Activated B cell treated with CpG ODN at 0.5 μM for 24 hours (primary cell): ENCODE data around the gene HOXB6. TPM values are rescaled to one million over a fixed set of nuclear protein-coding genes. Genes with fewer than 3 reads are reported as not detected.

Experiments used
- ATAC-seq: fragments of 200-7000 bp; cut with Tn5 transposase; one replicate; pipeline ENCODE4 v1.10.0; 2021; ENCODE audit warnings: low read depth, mild to moderate bottlenecking, moderate library complexity
- CTCF ChIA-PET: fragments of 350-600 bp; sonication (Branson Sonifier 250); formaldehyde crosslinking; loops from one replicate; lab custom pipeline; 2021; ENCODE audit warnings: antibody characterized with exemption; lab: Charles Lee
- POLR2A ChIA-PET: fragments of 350-600 bp; sonication (Branson Sonifier 250); formaldehyde crosslinking; loops from one replicate; lab custom pipeline; 2021; ENCODE audit warnings: antibody characterized with exemption; lab: Charles Lee
- DNase-seq: peaks from one replicate; pipeline ENCODE4 v3.0.0; 2022
- H3K27ac Mint-ChIP-seq: one replicate; pipeline ENCODE4 v1.8.0; 2020; ENCODE audit warnings: mixed read lengths
- H3K27me3 Mint-ChIP-seq: one replicate; pipeline ENCODE4 v1.8.0; 2021; ENCODE audit warnings: mixed read lengths
- H3K36me3 Mint-ChIP-seq: one replicate; pipeline ENCODE4 v1.8.0; 2021; ENCODE audit warnings: low read depth, mixed read lengths
- H3K4me1 Mint-ChIP-seq: one replicate; pipeline ENCODE4 v1.8.0; 2021; ENCODE audit warnings: mixed read lengths
- H3K4me3 Mint-ChIP-seq: one replicate; pipeline ENCODE4 v1.8.0; 2020; ENCODE audit warnings: mild to moderate bottlenecking, mixed read lengths
- H3K9me3 Mint-ChIP-seq: one replicate; pipeline ENCODE4 v1.8.0; 2020; ENCODE audit warnings: mixed read lengths
- CTCF ChIP-seq: fragments of 200-600 bp; IDR thresholded peaks from one replicate; pipeline ENCODE4 v1.8.0; 2022; ENCODE audit warnings: antibody characterized with exemption, mild to moderate bottlenecking
- intact Hi-C: fragments of 100-400 bp; cut with micrococcal nuclease; formaldehyde crosslinking; loops from one replicate; pipeline ENCODE4 v1.15.1; 2024
- total RNA-seq: library from RNA; stranded (reverse); gene quantifications from 2 replicates; pipeline ENCODE4 v1.2.3, GENCODE V29; 2022

Gene HOXB6
- total RNA-seq, 1 donor from 2014 or later = not detected

GRCh38 chr17:48624544-48625494 lies 20.0 kb upstream of the HOXB6 start:
- no peak for DNase-seq
- POLR2A ChIA-PET = interaction anchor here (0.8 to 1.4 kb wide), 2 partner anchors 12 to 329 kb away, joined by 3 read pairs; no protein-coding TSS in a partner anchor
- CTCF ChIA-PET = interaction anchor here (1.1 to 2.1 kb wide), 4 partner anchors 12 to 290 kb away, joined by 3 to 6 read pairs (median 4); partner anchors contain the start of gene HOXB5
- no peaks in the 10 kb centered on the region for H3K36me3 Mint-ChIP-seq
- intact Hi-C loops = loop anchor here (5.0 kb wide), 1 partner anchor 127 kb away; no protein-coding TSS in a partner anchor
- TF ChIP-seq CTCF = no peak
- H3K27me3 Mint-ChIP-seq = peaks cover 69% of the 10 kb centered on the region
- H3K9me3 Mint-ChIP-seq = no peaks in the 10 kb centered on the region
- H3K4me3 Mint-ChIP-seq = peak overlapping the region; percentile 32
- H3K27ac Mint-ChIP-seq = no peak overlapping the region
- ATAC-seq = peak; percentile 8
- H3K4me1 Mint-ChIP-seq = peaks cover 16% of the 10 kb centered on the region

DNA sequence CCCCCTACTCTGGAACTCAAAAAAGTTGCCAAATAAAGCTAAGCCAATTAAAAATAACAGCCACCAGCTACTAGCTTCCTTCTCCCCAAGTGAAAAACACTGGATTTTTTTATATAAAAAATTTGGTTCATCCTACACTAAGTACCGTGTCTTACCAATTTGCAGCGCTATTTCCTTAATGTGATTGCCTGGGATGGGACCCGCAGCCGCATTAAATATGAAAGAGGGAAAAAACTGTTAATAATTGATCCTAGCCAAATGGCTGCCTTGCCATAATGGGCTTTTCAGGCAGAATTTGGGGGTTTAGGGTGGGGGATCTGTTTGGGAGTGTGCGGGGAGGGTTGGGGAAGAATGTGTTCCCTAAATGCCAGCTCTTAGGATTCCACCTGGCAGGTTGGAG lies 19.3 kb upstream of the HOXB6 start:
- intact Hi-C loops = no loop called here
- no peaks in the 10 kb centered on the region for H3K36me3 Mint-ChIP-seq

GRCh38 chr17:48623583-48623982 lies 18.8 kb upstream of the HOXB6 start:
- DNase-seq (no peak), ATAC-seq (no peak)
- ChIA-PET POLR2A (interaction anchor here (0.6 kb wide), 2 partner anchors 526 to 1544 kb away, joined by 3 read pairs; no protein-coding TSS in a partner anchor), CTCF (interaction anchor here (1.3 to 2.4 kb wide), 3 partner anchors 9 to 13 kb away, joined by 3 to 9 read pairs (median 3); no protein-coding TSS in a partner anchor)
- no peak for TF ChIP-seq CTCF
- Mint-ChIP-seq H3K4me1 (peaks cover 21% of the 10 kb centered on the region), H3K36me3 (no peaks in the 10 kb centered on the region), H3K9me3 (no peaks in the 10 kb centered on the region), H3K4me3 (no peak overlapping the region), H3K27me3 (peaks cover 67% of the 10 kb centered on the region), H3K27ac (no peak overlapping the region)
- intact Hi-C loops = no loop called here

More for the DNA sequence above, 19.3 kb upstream of the HOXB6 start:
- Mint-ChIP-seq H3K27me3 (peaks cover 68% of the 10 kb centered on the region), H3K27ac (no peak overlapping the region), H3K4me3 (no peak overlapping the region), H3K4me1 (peaks cover 16% of the 10 kb centered on the region), H3K9me3 (no peaks in the 10 kb centered on the region)
- POLR2A ChIA-PET = no interaction called here
- no peak for ATAC-seq
- TF ChIP-seq CTCF = no peak
- CTCF ChIA-PET = interaction anchor here (1.3 kb wide), 1 partner anchor 11 kb away, joined by 3 read pairs; no protein-coding TSS in a partner anchor
- DNase-seq = no peak

DNA sequence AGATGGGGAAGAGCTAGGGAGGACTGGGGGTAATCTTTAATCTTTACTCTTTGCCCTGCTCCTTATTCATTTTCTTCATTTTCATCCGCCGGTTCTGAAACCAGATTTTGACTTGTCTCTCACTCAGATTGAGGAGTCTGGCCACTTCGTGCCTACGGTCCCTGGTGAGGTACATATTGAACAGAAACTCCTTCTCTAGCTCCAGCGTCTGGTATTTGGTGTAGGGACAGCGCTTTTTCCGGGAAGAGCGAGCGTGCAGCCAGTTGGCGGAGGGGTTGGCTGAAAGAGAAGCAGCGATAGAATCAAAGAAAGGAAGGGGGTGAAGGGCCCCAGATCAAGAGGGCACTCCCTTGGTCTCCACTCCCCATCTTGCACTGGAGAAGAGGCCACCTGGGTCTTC lies 18.1 kb upstream of the HOXB6 start:
- intact Hi-C loops = no loop called here
- Mint-ChIP-seq H3K27ac (no peak overlapping the region), H3K9me3 (no peaks in the 10 kb centered on the region), H3K36me3 (no peaks in the 10 kb centered on the region), H3K4me1 (peaks cover 26% of the 10 kb centered on the region), H3K4me3 (no peak overlapping the region), H3K27me3 (peaks cover 66% of the 10 kb centered on the region)
- ATAC-seq (no peak), DNase-seq (no peak)
- CTCF ChIA-PET = interaction anchor here (1.3 to 2.4 kb wide), 3 partner anchors 10 to 21 kb away, joined by 3 to 9 read pairs (median 3); no protein-coding TSS in a partner anchor
- no peak for TF ChIP-seq CTCF
- POLR2A ChIA-PET = interaction anchor here (0.6 kb wide), 2 partner anchors 526 to 1544 kb away, joined by 3 read pairs; no protein-coding TSS in a partner anchor
